DMS153 (cell line): ENCODE results near the gene NISCH.

ENCODE experiments used
- DNase-seq: peaks from one replicate; lab custom pipeline; 2025; lab: John Stamatoyannopoulos, UW

The NISCH gene

DNA sequence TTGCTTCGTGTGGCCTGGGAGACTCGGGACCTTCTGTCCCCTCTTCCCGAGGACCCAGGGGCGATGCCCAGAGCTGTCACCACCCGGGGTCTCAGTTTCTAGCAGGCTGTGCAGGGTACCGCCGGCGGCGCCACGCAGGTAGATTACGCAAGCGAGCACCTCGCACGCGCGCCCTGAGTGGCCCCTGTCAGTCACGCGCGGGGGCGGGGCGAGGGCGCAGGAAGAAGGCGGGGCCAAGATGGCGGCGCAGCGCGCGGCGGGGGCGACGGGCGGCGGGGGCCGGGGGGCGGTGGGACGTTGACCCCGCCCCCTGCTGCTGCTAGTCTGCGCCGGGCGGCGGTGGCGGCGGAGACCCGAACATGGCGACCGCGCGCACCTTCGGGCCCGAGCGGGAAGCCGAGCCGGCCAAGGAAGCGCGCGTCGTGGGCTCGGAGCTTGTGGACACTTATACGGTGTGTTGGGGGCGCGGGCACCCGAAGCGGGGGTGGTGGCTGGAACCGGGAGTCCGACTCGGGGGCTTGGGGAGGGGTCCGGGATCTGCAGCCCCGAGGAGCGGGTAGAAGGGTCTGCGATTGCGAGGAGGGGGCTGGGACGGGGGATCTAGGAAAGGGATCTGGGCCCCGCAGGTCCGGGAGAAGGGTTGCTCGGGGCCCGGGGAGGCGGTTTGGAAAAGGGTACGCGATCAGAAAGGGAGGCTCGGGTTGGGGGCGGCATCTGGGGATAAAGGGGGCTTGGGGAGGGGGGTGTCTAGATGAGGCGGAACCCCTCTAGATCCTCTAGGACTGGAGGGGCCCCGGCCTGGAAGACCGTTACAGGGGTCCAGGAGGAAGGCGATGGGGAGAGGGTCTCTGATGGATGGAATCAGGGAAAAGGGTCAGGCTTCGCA, at the start of gene NISCH:
NISCH (plus strand) TSS at position 322 of the 886 bp plus-strand sequence; CDS start at position 360, 38 bp downstream.
- DNase-seq = no peak

DNA sequence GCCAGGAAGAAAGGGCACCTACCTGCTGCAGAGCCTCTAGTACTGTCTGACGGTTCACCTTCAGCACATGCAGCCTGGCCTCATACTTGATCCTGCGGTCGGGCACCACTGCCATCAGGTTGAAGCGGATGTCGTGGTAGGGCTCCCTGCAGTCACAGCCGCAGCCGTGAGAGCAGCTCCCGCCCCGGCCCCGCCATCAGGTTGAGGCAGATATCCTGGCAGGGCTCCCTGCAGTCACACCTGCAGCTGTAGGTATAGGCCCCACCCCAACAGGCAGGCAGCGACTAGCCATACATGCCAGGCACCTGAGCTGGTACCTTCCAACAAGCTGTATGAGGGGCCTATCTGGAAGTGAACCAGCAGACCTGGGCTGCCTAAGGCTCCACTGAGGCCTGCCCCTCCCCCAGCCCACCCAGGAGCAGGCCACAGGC, 49.2 kb upstream of the NISCH start:
- DNase-seq = no peak

GRCh38 chr3:52406791-52407510, 48.5 kb upstream of the NISCH start:
- DNase-seq = no peak

GRCh38 chr3:52407779-52408178, 47.6 kb upstream of the NISCH start:
- no peak for DNase-seq

GRCh38 chr3:52408466-52408865, 46.9 kb upstream of the NISCH start:
- DNase-seq = no peak

- DNase-seq = no peak
These were observed 39.6 kb upstream of the NISCH start for GRCh38 chr3:52415800-52416199.

DNA sequence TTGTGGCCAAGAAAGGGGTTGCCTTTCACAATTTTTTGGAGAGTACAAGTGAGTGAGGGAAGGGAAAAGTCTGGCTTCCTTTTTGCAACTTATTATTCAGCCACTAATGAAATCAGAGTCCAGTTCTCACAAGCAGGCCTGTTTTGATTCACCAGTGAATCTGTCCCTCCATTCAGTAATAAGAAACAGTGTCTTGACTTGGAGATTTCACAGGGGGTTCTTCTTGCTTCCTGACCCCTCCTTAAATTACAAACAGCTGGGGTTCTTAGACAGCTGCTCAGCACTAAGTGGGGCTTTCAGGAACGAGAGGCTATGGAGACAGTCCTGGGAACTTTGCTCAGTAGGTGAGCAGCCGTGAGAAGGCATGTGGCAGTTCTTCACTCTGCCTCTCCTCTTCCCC, 35.0 kb upstream of the NISCH start:
- no peak for DNase-seq

GRCh38 chr3:52422669-52423068, 32.7 kb upstream of the NISCH start:
- DNase-seq = no peak

DNA sequence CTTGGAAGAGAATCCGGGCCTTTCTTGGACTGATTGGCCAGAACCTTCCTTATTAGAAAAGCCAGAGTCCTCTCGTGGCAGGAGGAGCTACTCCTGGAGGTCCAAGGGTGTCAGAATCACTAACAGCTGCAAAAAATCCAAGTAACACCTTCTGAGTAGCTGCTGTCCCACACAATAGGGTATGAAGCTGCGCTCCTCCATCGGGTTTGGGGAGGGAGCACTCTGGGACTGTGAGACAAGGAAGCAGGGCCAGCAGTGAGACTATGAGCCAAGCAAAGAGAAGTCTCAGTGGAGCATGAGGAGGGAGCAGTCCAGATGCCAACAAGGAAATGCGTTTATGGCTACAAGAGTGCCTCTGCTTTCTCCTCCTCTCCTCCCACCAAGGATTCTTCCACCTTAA, 32.2 kb upstream of the NISCH start:
- DNase-seq = no peak

DNA sequence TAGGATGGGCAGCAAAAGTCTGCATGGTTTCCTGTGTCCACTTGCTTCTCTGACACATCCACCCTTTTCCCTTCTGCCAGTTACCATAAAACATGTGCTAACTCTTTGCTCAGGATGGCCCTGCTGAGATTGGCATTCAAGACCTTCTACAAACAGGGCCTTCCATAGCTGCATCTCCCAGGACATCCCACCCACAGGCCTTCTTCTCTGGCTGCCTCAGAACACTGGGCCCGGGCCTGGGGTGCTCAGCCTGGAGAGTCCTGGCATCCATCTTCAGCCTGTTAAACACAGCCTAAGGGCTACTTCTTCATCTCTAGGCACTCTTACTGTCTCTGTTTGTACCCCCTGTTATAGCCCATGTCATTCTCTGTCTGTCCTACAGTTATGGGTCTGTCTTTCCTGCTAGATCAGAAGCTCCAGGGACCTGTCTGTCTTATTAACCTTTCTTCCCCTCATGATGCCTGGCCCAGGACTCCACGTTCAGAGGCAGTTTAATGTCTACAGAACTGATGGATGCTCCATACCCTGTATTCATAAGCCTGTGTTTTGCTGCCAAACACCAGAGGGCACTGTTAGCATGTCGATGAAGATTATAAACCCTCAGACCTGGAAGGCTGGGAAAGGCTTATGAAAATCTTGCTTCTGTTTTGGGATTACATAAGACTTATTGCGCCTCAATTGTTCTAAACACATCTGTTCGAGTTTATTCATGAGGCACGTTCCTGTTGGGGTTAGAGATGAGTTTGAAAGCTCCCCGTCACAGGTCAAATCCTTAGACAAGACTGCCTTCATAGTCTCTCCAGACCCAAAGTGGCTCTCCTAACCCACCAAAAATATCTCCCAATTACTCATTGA, 27.0 kb upstream of the NISCH start:
- peak; percentile 21 for DNase-seq

GRCh38 chr3:52429031-52429430, 26.4 kb upstream of the NISCH start:
- DNase-seq = no peak

DNA sequence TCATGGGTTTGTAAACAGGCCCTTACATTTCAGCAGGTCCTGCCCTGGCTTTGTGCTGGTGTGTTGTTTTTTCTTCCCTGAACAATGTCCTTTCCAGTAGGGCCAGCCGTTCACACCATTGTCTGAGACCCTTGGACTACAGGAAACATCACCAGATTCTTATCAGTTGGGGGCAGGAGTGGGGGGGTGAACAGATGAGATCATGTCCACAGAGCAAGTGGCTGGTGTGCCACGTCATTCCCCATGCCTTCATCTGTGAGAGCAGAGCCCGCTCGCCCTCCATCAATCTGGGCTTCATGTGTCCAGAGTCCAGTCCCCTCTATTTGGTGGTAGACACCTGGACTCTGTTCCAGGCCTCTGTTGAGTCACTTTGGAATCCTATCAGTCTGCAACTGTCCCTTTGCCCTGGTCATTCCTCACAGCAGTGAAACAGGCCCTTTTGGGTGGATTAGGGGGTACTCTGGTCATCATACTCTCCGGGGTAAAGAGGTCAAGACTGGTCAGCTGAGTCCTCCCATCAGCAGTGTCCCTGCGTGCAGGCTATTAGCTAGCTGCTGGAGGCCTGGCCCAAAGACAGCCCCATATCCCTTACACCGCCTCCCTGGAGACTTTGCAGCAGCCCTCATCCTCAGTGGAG, 25.5 kb upstream of the NISCH start:
- no peak for DNase-seq

DNA sequence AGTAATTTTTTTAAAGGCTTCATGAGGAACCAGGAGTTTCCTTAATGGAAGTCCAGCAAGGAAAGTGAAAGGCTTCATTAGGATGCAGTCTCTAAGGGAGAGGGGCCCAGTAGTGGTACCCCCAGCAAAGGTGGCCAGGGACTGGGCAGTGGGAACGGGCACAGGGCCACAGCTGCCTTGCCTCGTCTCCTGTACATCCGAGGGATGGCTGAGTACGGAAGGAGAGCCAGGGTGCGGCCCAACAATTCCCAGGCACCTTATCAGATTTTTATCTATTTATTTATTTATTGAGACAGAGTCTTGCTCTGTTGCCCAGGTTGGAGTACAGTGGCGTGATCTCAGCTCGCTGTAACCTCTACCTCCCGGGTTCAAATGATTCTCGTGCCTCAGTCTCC, 25.0 kb upstream of the NISCH start:
- DNase-seq = no peak

DNA sequence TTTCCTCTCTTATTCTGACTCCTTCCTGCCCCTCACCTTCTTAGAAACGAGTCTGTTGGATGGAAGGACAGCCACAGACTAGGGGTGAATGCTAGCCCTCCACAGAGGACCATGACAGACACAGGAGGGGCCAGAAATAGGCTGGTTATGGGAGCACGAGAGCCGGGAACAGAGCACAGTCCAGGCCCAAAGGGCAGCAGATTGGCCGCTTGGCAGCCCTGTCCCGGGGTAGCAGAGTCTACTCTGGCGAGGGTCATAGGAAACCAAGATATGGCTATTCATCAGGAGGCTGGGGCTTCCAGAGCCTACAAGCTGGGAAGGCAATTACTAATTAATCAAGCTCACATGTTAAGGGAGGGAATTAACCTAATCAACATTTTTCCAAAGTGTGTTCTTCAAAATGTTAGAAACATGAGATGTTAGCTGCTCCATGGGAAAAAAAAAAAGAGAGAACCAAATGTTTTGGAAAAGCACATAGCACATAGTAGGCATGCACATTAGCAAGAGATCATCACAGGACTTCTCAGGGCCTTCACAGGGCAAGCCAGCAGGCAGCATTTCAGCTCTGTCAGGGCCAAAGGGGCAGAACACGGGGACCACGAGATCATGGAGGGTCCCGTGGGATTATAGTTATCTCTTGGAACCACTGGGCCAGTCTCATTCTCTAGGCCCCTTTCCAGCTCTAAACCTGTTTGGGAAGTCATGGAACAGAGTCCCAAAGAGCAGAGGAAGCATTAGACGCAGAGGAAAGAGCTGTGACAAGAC, 23.8 kb upstream of the NISCH start:
- no peak for DNase-seq

- no peak for DNase-seq
These were observed 23.2 kb upstream of the NISCH start for GRCh38 chr3:52432225-52432624.

- no peak for DNase-seq
These were observed 22.7 kb upstream of the NISCH start for GRCh38 chr3:52432691-52433141.

DNA sequence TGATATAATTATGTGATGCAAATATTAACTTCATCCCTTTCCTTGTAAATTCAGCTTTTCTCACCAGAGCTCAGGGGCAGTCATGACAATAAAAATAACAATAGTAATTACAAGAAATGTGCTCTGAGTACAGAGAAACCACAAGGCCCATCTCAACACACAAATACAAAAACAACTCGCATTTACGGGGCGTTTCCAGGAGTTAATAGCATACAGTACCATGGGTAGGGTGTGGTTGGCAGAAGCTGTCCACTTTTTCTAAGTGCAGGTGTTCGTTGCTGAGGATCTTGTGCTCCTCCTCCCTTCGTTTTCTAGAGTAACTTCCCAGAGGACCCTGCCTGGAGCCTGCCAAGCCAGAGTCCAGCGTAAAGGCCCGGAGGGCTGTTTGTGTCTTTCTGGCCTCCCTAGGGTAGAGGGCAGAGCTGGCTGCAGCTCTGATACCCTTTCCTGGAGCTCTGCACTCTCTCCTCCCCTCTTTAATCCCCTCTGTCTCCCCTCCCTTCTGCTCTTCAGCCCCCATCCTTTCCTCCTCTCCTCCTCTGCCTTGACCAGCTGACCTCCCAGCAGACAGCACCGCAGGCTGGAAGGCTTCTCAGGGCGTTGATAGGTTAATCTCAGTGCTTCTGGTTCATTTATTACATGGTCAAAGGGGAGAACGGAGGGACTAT, 21.9 kb upstream of the NISCH start:
- DNase-seq = no peak

DNA sequence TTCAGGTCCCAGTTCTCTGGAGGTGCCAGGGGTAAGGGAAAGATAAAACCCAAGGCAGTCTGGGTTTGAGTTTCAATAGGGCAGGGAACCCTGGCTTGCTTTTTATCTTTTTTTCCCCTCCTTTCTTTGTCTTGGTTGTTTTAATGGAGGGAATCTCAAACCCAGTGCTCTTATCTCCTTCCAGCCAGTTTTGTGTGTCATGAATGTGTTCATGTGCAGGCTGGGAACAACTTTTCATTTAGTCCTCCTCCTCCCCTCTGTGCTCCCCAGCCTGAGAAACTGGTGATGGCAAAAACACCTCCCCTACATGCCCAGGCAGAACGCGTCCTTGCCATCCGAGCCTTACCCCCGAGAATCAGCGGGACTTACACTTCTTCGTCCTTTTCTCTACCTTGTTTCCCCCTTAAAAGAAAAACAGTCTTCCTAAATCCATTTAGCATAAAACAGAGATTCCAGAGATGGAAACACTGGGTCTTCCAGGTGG, 21.4 kb upstream of the NISCH start:
- no peak for DNase-seq

DNA sequence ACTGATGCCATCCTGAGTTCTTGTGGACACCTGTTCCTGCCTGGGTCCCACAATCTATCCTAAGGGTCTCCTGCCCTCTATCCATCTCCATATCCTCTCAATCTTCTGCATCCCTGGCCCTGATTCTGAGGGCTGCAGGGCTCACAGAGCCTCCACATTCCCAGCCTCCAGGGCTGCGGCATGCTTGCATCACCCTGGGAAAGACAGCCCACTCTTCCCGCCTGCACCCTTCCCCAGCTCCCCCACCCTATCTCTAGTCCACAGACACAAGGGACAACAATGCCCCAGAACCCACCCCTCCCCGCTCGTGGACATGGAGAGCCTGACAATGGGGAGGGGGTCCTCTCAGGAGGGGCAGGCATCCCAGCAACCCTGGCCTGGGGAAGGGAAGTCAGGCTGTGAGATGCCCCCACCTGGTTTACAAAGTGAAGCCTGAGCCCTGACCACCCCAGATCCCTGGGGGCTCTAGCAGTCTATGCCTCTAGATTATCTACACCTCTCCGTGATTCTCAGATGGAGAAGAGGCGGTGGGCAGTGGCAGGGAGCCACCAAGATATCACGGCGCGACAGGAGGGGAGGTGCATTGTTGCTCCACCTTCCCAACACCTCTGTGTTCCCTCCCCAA, 20.8 kb upstream of the NISCH start:
- no peak for DNase-seq
